Left ventricle myocardium inferior (tissue), 1 donor: ENCODE data around the gene ANKRD34A. TPM values are rescaled to one million over a fixed set of nuclear protein-coding genes. Genes with fewer than 3 reads are reported as not detected.

ENCODE experiments used
- DNase-seq: peaks from one replicate; pipeline ENCODE4 v3.0.0-alpha.2; 2020
- H3K27ac ChIP-seq: fragments of 200-600 bp; replicated peaks from 2 replicates; pipeline ENCODE4 v1.8.0; 2021
- H3K27me3 ChIP-seq: fragments of 200-600 bp; 2 replicates; pipeline ENCODE4 v1.8.0; 2021; ENCODE audit warnings: low read depth
- H3K36me3 ChIP-seq: fragments of 200-600 bp; 2 replicates; pipeline ENCODE4 v1.8.0; 2021
- H3K4me1 ChIP-seq: fragments of 200-600 bp; 2 replicates; pipeline ENCODE4 v1.8.0; 2021
- H3K4me3 ChIP-seq: fragments of 200-600 bp; 2 replicates; pipeline ENCODE4 v1.8.0; 2021; ENCODE audit warnings: mild to moderate bottlenecking, moderate library complexity
- H3K9me3 ChIP-seq: fragments of 200-600 bp; replicated peaks from 2 replicates; pipeline ENCODE4 v1.8.0; 2021
- CTCF ChIP-seq: fragments of 200-600 bp; IDR thresholded peaks from 2 replicates; pipeline ENCODE4 v1.8.0; 2021; ENCODE audit warnings: antibody characterized with exemption, mild to moderate bottlenecking, borderline replicate concordance
- intact Hi-C: fragments of 100-400 bp; cut with micrococcal nuclease; formaldehyde crosslinking; loops from one replicate; pipeline ENCODE4 v1.11.0; 2022
- total RNA-seq: library from RNA; stranded (reverse); fragmentation: NEBNext Ultra II Directional; extraction: Animal tissue kit (Norgen Biotek cat#: 25700); gene quantifications from one replicate; pipeline ENCODE4 v1.2.1, GENCODE V29; 2021
- donor health status: DM: no; HTN: yes; CAD: no; lungs with severe emphysema.

The ANKRD34A gene
- total RNA-seq, 1 donor from 2014 or later, result 0.66 TPM

DNA sequence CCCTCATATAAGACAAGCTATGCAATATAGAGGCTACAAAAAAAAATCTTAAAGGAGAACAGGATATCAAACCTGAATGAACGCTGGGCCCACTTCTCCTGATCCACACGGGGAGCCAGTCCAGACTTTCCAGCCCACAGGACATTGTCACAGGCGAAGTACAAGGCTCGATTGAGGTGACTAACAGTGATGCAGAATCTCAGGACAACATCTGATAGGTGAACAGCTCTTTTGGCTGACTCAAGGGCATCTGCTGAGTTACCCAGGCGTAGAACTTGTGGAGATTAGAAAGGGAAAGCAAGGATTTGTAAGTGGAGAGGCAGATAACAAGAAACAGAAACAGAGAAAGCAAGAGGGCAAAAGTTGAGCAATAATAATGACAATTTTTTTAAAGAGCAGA lies 47.6 kb downstream of the ANKRD34A start:
- Histone ChIP-seq H3K9me3 (no peaks in the 10 kb centered on the region), H3K4me3 (peak overlapping the region; percentile 94), H3K36me3 (peaks cover 52% of the 10 kb centered on the region), H3K4me1 (peaks cover 36% of the 10 kb centered on the region), H3K27ac (no peak overlapping the region), H3K27me3 (no peaks in the 10 kb centered on the region)
- no peak for TF ChIP-seq CTCF
- intact Hi-C loops, result loop anchor here (10.0 kb wide), 2 partner anchors 58 to 62 kb away; partner anchors contain the start of gene PIAS3
- DNase-seq, result no peak

- H3K27ac ChIP-seq, result no peak overlapping the region
- peaks cover 30% of the 10 kb centered on the region for H3K4me1 ChIP-seq
- H3K27me3 ChIP-seq, result no peaks in the 10 kb centered on the region
- no peak overlapping the region for H3K4me3 ChIP-seq
- TF ChIP-seq CTCF, result no peak
- intact Hi-C loops, result loop anchor here (10.0 kb wide), 2 partner anchors 57 to 63 kb away; partner anchors contain the start of gene PIAS3
- no peak for DNase-seq
- H3K9me3 ChIP-seq, result no peaks in the 10 kb centered on the region
- H3K36me3 ChIP-seq, result peaks cover 62% of the 10 kb centered on the region
These were observed 52.2 kb downstream of the ANKRD34A start for GRCh38 chr1:145912128-145912641.

Other genes with a start within 250 kb of the ANKRD34A start
- gene CD160, start 245.1 kb downstream of the ANKRD34A start, total RNA-seq, result not detected
- gene RNF115, start 140.5 kb downstream of the ANKRD34A start, total RNA-seq, result 51.1 TPM
- gene POLR3C, start 140.4 kb downstream of the ANKRD34A start, total RNA-seq, result 13.4 TPM
- gene NUDT17, start 118.9 kb downstream of the ANKRD34A start, total RNA-seq, result 2.2 TPM
- 14.6 TPM for gene PIAS3, start 105.5 kb downstream of the ANKRD34A start, total RNA-seq
- gene ANKRD35, start 78.7 kb downstream of the ANKRD34A start, total RNA-seq, result 0.77 TPM
- 3.7 TPM for gene ITGA10, start 54.5 kb downstream of the ANKRD34A start, total RNA-seq
- 24.4 TPM for gene PEX11B, start 45.9 kb downstream of the ANKRD34A start, total RNA-seq
- gene RBM8A, start 37.1 kb downstream of the ANKRD34A start, total RNA-seq, result 64.4 TPM
- gene LIX1L, start 6.6 kb downstream of the ANKRD34A start, total RNA-seq, result 23.0 TPM
- 45.6 TPM for gene POLR3GL, start 115 bp upstream of the ANKRD34A start, total RNA-seq
- gene TXNIP, start 32.0 kb upstream of the ANKRD34A start, total RNA-seq, result 753 TPM
- 90.3 TPM for gene HJV, start 57.2 kb upstream of the ANKRD34A start, total RNA-seq
- 0.69 TPM for gene NBPF10, start 180.2 kb upstream of the ANKRD34A start, total RNA-seq